Chondrocyte (in vitro differentiated cells): Measurements from ENCODE around the gene MMP24. TPM values are rescaled to one million over a fixed set of nuclear protein-coding genes. Genes with fewer than 3 reads are reported as not detected.
A peak's percentile ranks its signal among the peaks of the same experiment; 100 is the strongest.

Experiments
- DNase-seq: peaks from one replicate; pipeline ENCODE4 v3.0.0; 2021; ENCODE audit warnings: mixed read lengths, low spot score
- H3K27ac Mint-ChIP-seq: one replicate; pipeline ENCODE4 v1.8.0; 2021; ENCODE audit warnings: mild to moderate bottlenecking, moderate library complexity, mixed read lengths; ENCODE audit not compliant: unreplicated experiment
- H3K27me3 Mint-ChIP-seq: 2 replicates; pipeline ENCODE4 v1.8.0; 2021; ENCODE audit warnings: low read depth, mixed read lengths
- H3K36me3 Mint-ChIP-seq: 2 replicates; pipeline ENCODE4 v1.8.0; 2021; ENCODE audit warnings: low read depth, mixed read lengths
- H3K4me1 Mint-ChIP-seq: 2 replicates; pipeline ENCODE4 v1.8.0; 2021; ENCODE audit warnings: low read depth, mild to moderate bottlenecking, mixed read lengths
- H3K4me3 Mint-ChIP-seq: one replicate; pipeline ENCODE4 v1.8.0; 2021; ENCODE audit warnings: mild to moderate bottlenecking, moderate library complexity, mixed read lengths; ENCODE audit not compliant: unreplicated experiment
- H3K9me3 Mint-ChIP-seq: 2 replicates; pipeline ENCODE4 v1.8.0; 2021; ENCODE audit warnings: low read depth, mixed read lengths
- CTCF ChIP-seq: fragments of 200-600 bp; sonication (generic); IDR thresholded peaks from 2 replicates; pipeline ENCODE4 v1.5.0; 2021; ENCODE audit warnings: antibody characterized with exemption, mild to moderate bottlenecking, moderate library complexity
- total RNA-seq: library from RNA; stranded (reverse); gene quantifications from 3 replicates; pipeline ENCODE4 v1.2.1, GENCODE V29; 2021

Gene MMP24
- total RNA-seq, 1 donor from 2014 or later, result 2.4 TPM

- Mint-ChIP-seq H3K27me3 (no peaks in the 10 kb centered on the region), H3K27ac (peak overlapping the region; percentile 99), H3K36me3 (no peaks in the 10 kb centered on the region), H3K4me3 (peak overlapping the region; percentile 51), H3K9me3 (no peaks in the 10 kb centered on the region), H3K4me1 (peaks cover 89% of the 10 kb centered on the region)
- no peak for TF ChIP-seq CTCF
- no peak for DNase-seq
Observed at GRCh38 chr20:35305682-35306556, 79.4 kb downstream of the MMP24 start.

- no peak for DNase-seq
- Mint-ChIP-seq H3K27me3 (no peaks in the 10 kb centered on the region), H3K4me1 (peaks cover 90% of the 10 kb centered on the region), H3K27ac (peak overlapping the region; percentile 99), H3K9me3 (no peaks in the 10 kb centered on the region), H3K36me3 (no peaks in the 10 kb centered on the region), H3K4me3 (no peak overlapping the region)
- TF ChIP-seq CTCF, result peak; percentile 83
Observed at GRCh38 chr20:35306931-35307517, 80.5 kb downstream of the MMP24 start.

- peaks cover 89% of the 10 kb centered on the region for H3K4me1 Mint-ChIP-seq
- no peak for DNase-seq
Observed at GRCh38 chr20:35307666-35308653, 81.5 kb downstream of the MMP24 start.

GRCh38 chr20:35311409-35311808 is 84.9 kb downstream of the MMP24 start:
- Mint-ChIP-seq H3K27ac (peak overlapping the region; percentile 77), H3K4me1 (peaks cover 75% of the 10 kb centered on the region), H3K9me3 (no peaks in the 10 kb centered on the region), H3K4me3 (no peak overlapping the region), H3K27me3 (no peaks in the 10 kb centered on the region), H3K36me3 (peaks cover 1% of the 10 kb centered on the region)
- no peak for TF ChIP-seq CTCF
- no peak for DNase-seq

More at GRCh38 chr20:35307666-35308653, 81.5 kb downstream of the MMP24 start:
- no peak for TF ChIP-seq CTCF
- H3K27me3 Mint-ChIP-seq, result no peaks in the 10 kb centered on the region
- H3K27ac Mint-ChIP-seq, result peak overlapping the region; percentile 99
- H3K36me3 Mint-ChIP-seq, result no peaks in the 10 kb centered on the region
- no peaks in the 10 kb centered on the region for H3K9me3 Mint-ChIP-seq
- no peak overlapping the region for H3K4me3 Mint-ChIP-seq

GRCh38 chr20:35311822-35312221 is 85.3 kb downstream of the MMP24 start:
- no peak for DNase-seq
- Mint-ChIP-seq H3K4me1 (peaks cover 71% of the 10 kb centered on the region), H3K9me3 (no peaks in the 10 kb centered on the region), H3K36me3 (peaks cover 1% of the 10 kb centered on the region), H3K27me3 (no peaks in the 10 kb centered on the region), H3K27ac (peak overlapping the region; percentile 77), H3K4me3 (no peak overlapping the region)
- no peak for TF ChIP-seq CTCF
